WTC11 (cell line): Measurements from ENCODE around the gene ADORA1. TPM values are rescaled to one million over a fixed set of nuclear protein-coding genes. Genes with fewer than 3 reads are reported as not detected.

Experiments
- ATAC-seq: fragments of 200-7000 bp; cut with Tn5 transposase; 2 replicates; pipeline ENCODE4 v1.10.0; 2021; ENCODE audit warnings: mild to moderate bottlenecking, moderate library complexity
- CTCF ChIA-PET: fragments of 300-600 bp; sonication (Branson Sonifier 250); formaldehyde crosslinking; loops from one replicate; lab custom pipeline; 2021; ENCODE audit warnings: antibody characterized with exemption; lab: Charles Lee
- POLR2A ChIA-PET: fragments of 350-600 bp; sonication (Branson Sonifier 250); formaldehyde crosslinking; loops from one replicate; lab custom pipeline; 2021; ENCODE audit warnings: antibody characterized with exemption; lab: Charles Lee
- DNase-seq: peaks from one replicate; pipeline ENCODE4 v3.0.0; 2021; ENCODE audit warnings: low spot score
- H3K27ac Mint-ChIP-seq: 2 replicates; pipeline ENCODE4 v1.8.0; 2021; ENCODE audit warnings: mixed read lengths
- H3K27me3 Mint-ChIP-seq: 2 replicates; pipeline ENCODE4 v1.8.0; 2021; ENCODE audit warnings: low read depth, mild to moderate bottlenecking, moderate library complexity, mixed read lengths
- H3K36me3 Mint-ChIP-seq: 2 replicates; pipeline ENCODE4 v1.8.0; 2021; ENCODE audit warnings: mixed read lengths
- H3K4me1 Mint-ChIP-seq: 2 replicates; pipeline ENCODE4 v1.8.0; 2022; ENCODE audit warnings: mixed read lengths
- H3K4me3 Mint-ChIP-seq: 2 replicates; pipeline ENCODE4 v1.8.0; 2021; ENCODE audit warnings: mild to moderate bottlenecking, moderate library complexity, mixed read lengths
- H3K9me3 Mint-ChIP-seq: 2 replicates; pipeline ENCODE4 v1.8.0; 2021; ENCODE audit warnings: mixed read lengths
- AR ChIP-seq: fragments of 250-450 bp; sonication (Bioruptor Pico); IDR thresholded peaks from 2 replicates; pipeline ENCODE4 v1.9.0; 2021; ENCODE audit warnings: mild to moderate bottlenecking
- E2F1 ChIP-seq: sonication (generic); formaldehyde crosslinking; IDR thresholded peaks from 2 replicates; pipeline ENCODE4 v1.8.0; 2022; ENCODE audit warnings: mild to moderate bottlenecking, missing genetic modification reagents
- HMGXB4 ChIP-seq: sonication (generic); formaldehyde crosslinking; IDR thresholded peaks from 2 replicates; pipeline ENCODE4 v1.8.1; 2023; ENCODE audit warnings: mild to moderate bottlenecking, moderate library complexity, missing genetic modification reagents
- JAZF1 ChIP-seq: fragments of 250-450 bp; sonication (Bioruptor Pico); IDR thresholded peaks from 2 replicates; pipeline ENCODE4 v1.9.0; 2021; ENCODE audit warnings: moderate library complexity, mild to moderate bottlenecking, inconsistent platforms
- NR3C1 ChIP-seq: sonication (generic); formaldehyde crosslinking; conservative IDR thresholded peaks from 2 replicates; pipeline ENCODE4 v1.8.1; 2023; ENCODE audit warnings: low read depth, mild to moderate bottlenecking, missing genetic modification reagents
- RELA ChIP-seq: sonication (generic); formaldehyde crosslinking; IDR thresholded peaks from 2 replicates; pipeline ENCODE4 v1.8.1; 2022; ENCODE audit warnings: missing genetic modification reagents, mild to moderate bottlenecking, borderline replicate concordance
- STAT6 ChIP-seq: sonication (generic); formaldehyde crosslinking; conservative IDR thresholded peaks from 2 replicates; pipeline ENCODE4 v1.8.1; 2023; ENCODE audit warnings: mild to moderate bottlenecking, low read depth, missing genetic modification reagents, moderate library complexity
- USF2 ChIP-seq: sonication (generic); formaldehyde crosslinking; IDR thresholded peaks from 2 replicates; pipeline ENCODE4 v1.8.1; 2023; ENCODE audit warnings: mild to moderate bottlenecking, missing genetic modification reagents, moderate library complexity
- ZNF138 ChIP-seq: sonication (generic); formaldehyde crosslinking; conservative IDR thresholded peaks from 2 replicates; pipeline ENCODE4 v1.8.1; 2022; ENCODE audit warnings: mild to moderate bottlenecking, moderate library complexity, missing genetic modification reagents
- ZNF281 ChIP-seq: sonication (generic); formaldehyde crosslinking; IDR thresholded peaks from 2 replicates; pipeline ENCODE4 v1.8.0; 2023; ENCODE audit warnings: mild to moderate bottlenecking, missing genetic modification reagents
- ZNF423 ChIP-seq: fragments of 250-450 bp; sonication (Bioruptor Pico); IDR thresholded peaks from 2 replicates; pipeline ENCODE4 v2.1.2; 2022; ENCODE audit warnings: mild to moderate bottlenecking, moderate library complexity
- total RNA-seq: library from RNA; stranded (reverse); gene quantifications from 3 replicates; pipeline ENCODE4 v1.2.3, GENCODE V29; 2021

Gene ADORA1
- total RNA-seq, 1 experiment from 2014 or later, result 1.8 TPM

GRCh38 chr1:203177470-203178039, 50.0 kb downstream of the ADORA1 start (continued):
- TF ChIP-seq RELA (CRISPR knock-in tag) (no peak), STAT6 (CRISPR knock-in tag) (no peak), NR3C1 (CRISPR knock-in tag) (no peak), AR (CRISPR knock-in tag) (no peak), ZNF138 (CRISPR knock-in tag) (no peak), JAZF1 (CRISPR knock-in tag) (no peak), HMGXB4 (CRISPR knock-in tag) (no peak), ZNF281 (CRISPR knock-in tag) (no peak), USF2 (CRISPR knock-in tag) (no peak), ZNF423 (CRISPR knock-in tag) (no peak)

- POLR2A ChIA-PET, result no interaction called here
- peaks cover 18% of the 10 kb centered on the region for H3K4me1 Mint-ChIP-seq
Measured at GRCh38 chr1:203178083-203178482, 50.6 kb downstream of the ADORA1 start.

More at GRCh38 chr1:203178083-203178482, 50.6 kb downstream of the ADORA1 start:
- H3K27ac Mint-ChIP-seq, result no peak overlapping the region
- peak; percentile 59 for ATAC-seq
- H3K9me3 Mint-ChIP-seq, result no peaks in the 10 kb centered on the region
- TF ChIP-seq E2F1 (CRISPR knock-in tag), result no peak
- no peaks in the 10 kb centered on the region for H3K27me3 Mint-ChIP-seq
- no peaks in the 10 kb centered on the region for H3K36me3 Mint-ChIP-seq
- DNase-seq, result no peak
- CTCF ChIA-PET, result interaction anchor here (1.2 to 6.1 kb wide), 5 partner anchors 38 to 138 kb away, joined by 3 to 30 read pairs (median 14); no protein-coding TSS in a partner anchor
- no peak overlapping the region for H3K4me3 Mint-ChIP-seq
